Mesenchymal stem cell (in vitro differentiated cells and primary cell): ENCODE results near the gene GALNT18.

ENCODE experiments used
- DNase-seq: peaks from one replicate; pipeline ENCODE4 v3.0.0-alpha.2; 2013
- H2AFZ ChIP-seq: one replicate; pipeline ENCODE4 v1.6.1; 2013; ENCODE audit warnings: low read depth, mild to moderate bottlenecking, control low read depth, inconsistent platforms, low read length, moderate library complexity
- H2AK5ac ChIP-seq: 2 replicates; pipeline ENCODE4 v1.6.1; 2013; ENCODE audit warnings: low read length, moderate library complexity, mild to moderate bottlenecking, inconsistent platforms; ENCODE audit not compliant: severe bottlenecking
- H2BK120ac ChIP-seq: one replicate; pipeline ENCODE4 v1.6.1; 2013; ENCODE audit warnings: low read depth, mild to moderate bottlenecking, inconsistent platforms, low read length, moderate library complexity
- H2BK12ac ChIP-seq, 2 experiments: one replicate each; pipeline ENCODE4 v1.6.1; 2013; ENCODE audit warnings: inconsistent platforms in 2 of 2, low read length in 2 of 2, mild to moderate bottlenecking in 2 of 2, moderate library complexity in 2 of 2, control low read depth in 1 of 2
- H2BK15ac ChIP-seq: one replicate; pipeline ENCODE4 v1.6.1; 2013; ENCODE audit warnings: mild to moderate bottlenecking, low read depth, inconsistent platforms; ENCODE audit not compliant: poor library complexity, severe bottlenecking
- H2BK5ac ChIP-seq: 2 replicates; pipeline ENCODE4 v1.6.1; 2013; ENCODE audit warnings: low read depth, mild to moderate bottlenecking, low read length, control low read depth, inconsistent platforms; ENCODE audit not compliant: poor library complexity, severe bottlenecking
- H3K14ac ChIP-seq, 2 experiments: one replicate each; pipeline ENCODE4 v1.6.1; 2013; ENCODE audit warnings: inconsistent platforms in 2 of 2, low read length in 2 of 2, control low read depth in 1 of 2, mild to moderate bottlenecking in 1 of 2, moderate library complexity in 1 of 2
- H3K18ac ChIP-seq, 2 experiments: one replicate each; pipeline ENCODE4 v1.6.1; 2013; ENCODE audit warnings: inconsistent platforms in 2 of 2, low read length in 2 of 2, control low read depth in 1 of 2, low read depth in 1 of 2, mild to moderate bottlenecking in 1 of 2
- H3K23ac ChIP-seq, 2 experiments: one replicate each; pipeline ENCODE4 v1.6.1; 2013; ENCODE audit warnings: inconsistent platforms in 2 of 2, low read length in 2 of 2, mild to moderate bottlenecking in 2 of 2, moderate library complexity in 2 of 2, control low read depth in 1 of 2
- H3K27ac ChIP-seq: 2 replicates; pipeline ENCODE4 v1.5.1; 2013; ENCODE audit warnings: mild to moderate bottlenecking, moderate library complexity, low read length, control low read depth, inconsistent platforms; ENCODE audit not compliant: poor library complexity, severe bottlenecking
- H3K27me3 ChIP-seq, 2 experiments: 2 replicates each; pipeline versions ENCODE4 v1.6.1 to v1.7.0; 2013; ENCODE audit warnings: low read length in 2 of 2, mild to moderate bottlenecking in 2 of 2, moderate library complexity in 2 of 2, control low read depth in 1 of 2, inconsistent platforms in 1 of 2; ENCODE audit not compliant: control insufficient read depth in 1 of 2, insufficient read depth in 1 of 2
- H3K36me3 ChIP-seq, 2 experiments: 2 replicates each; pipeline versions ENCODE4 v1.6.1 to v1.7.0; 2013; ENCODE audit warnings: low read length in 2 of 2, control low read depth in 1 of 2, inconsistent platforms in 1 of 2, low read depth in 1 of 2, mild to moderate bottlenecking in 1 of 2; ENCODE audit not compliant: insufficient read depth in 2 of 2, control insufficient read depth in 1 of 2
- H3K4ac ChIP-seq, 2 experiments: one replicate each; pipeline ENCODE4 v1.6.1; 2013; ENCODE audit warnings: inconsistent platforms in 2 of 2, low read length in 2 of 2, mild to moderate bottlenecking in 2 of 2, moderate library complexity in 2 of 2, control low read depth in 1 of 2, low read depth in 1 of 2
- H3K4me1 ChIP-seq: 2 replicates; pipeline ENCODE4 v1.6.1; 2013; ENCODE audit warnings: low read depth, low read length, control low read depth; ENCODE audit not compliant: control insufficient read depth, insufficient read depth
- H3K4me2 ChIP-seq: 2 replicates; pipeline ENCODE4 v1.6.1; 2013; ENCODE audit warnings: low read length, mild to moderate bottlenecking, inconsistent platforms; ENCODE audit not compliant: poor library complexity, severe bottlenecking
- H3K4me3 ChIP-seq, 2 experiments: 2 replicates each; pipeline versions ENCODE4 v1.5.1 to v1.7.0; 2013; ENCODE audit warnings: low read length in 2 of 2, mild to moderate bottlenecking in 2 of 2, control low read depth in 1 of 2, low read depth in 1 of 2; ENCODE audit not compliant: insufficient read depth in 1 of 2
- H3K79me1 ChIP-seq: replicated peaks from 2 replicates; pipeline ENCODE4 v1.6.1; 2013; ENCODE audit warnings: mild to moderate bottlenecking, control low read depth, low read length, inconsistent platforms; ENCODE audit not compliant: poor library complexity, severe bottlenecking
- H3K9ac ChIP-seq: 2 replicates; pipeline ENCODE4 v1.7.0; 2013; ENCODE audit warnings: mild to moderate bottlenecking, low read length, moderate library complexity
- H3K9me3 ChIP-seq: 2 replicates; pipeline ENCODE4 v1.7.0; 2013; ENCODE audit warnings: mild to moderate bottlenecking, low read length; ENCODE audit not compliant: control insufficient read depth
- H4K8ac ChIP-seq: one replicate; pipeline ENCODE4 v1.6.1; 2013; ENCODE audit warnings: inconsistent platforms, mild to moderate bottlenecking, low read length, moderate library complexity
- H4K91ac ChIP-seq: one replicate; pipeline ENCODE4 v1.6.1; 2013; ENCODE audit warnings: mild to moderate bottlenecking, low read length, inconsistent platforms
- WGBS: methylation state at CpG from one replicate; pipeline ENCODE4 v1.1.7; 2013; ENCODE audit warnings: mixed read lengths; 5-methylcytosine and 5-hydroxymethylcytosine counted together

Gene GALNT18

GRCh38 chr11:11636671-11637070 is 14.9 kb upstream of the GALNT18 start:
- Histone ChIP-seq H3K36me3 (no peaks in the 10 kb centered on the region), H2BK5ac (no peak overlapping the region), H2BK15ac (no peak overlapping the region), H3K4ac (no peak overlapping the region), H3K14ac (no peak overlapping the region), H3K23ac (no peak overlapping the region), H2AFZ (no peak overlapping the region), H3K18ac (no peak overlapping the region), H3K27me3 (peaks cover 50 to 52% of the 10 kb centered on the region in 2 experiments), H3K4me2 (no peak overlapping the region), H2BK12ac (no peak overlapping the region), H3K9me3 (no peaks in the 10 kb centered on the region), H3K9ac (no peak overlapping the region), H4K91ac (no peak overlapping the region), H3K27ac (no peak overlapping the region), H2AK5ac (no peak overlapping the region), H3K4me3 (no peak overlapping the region), H2BK120ac (no peak overlapping the region), H3K4me1 (no peaks in the 10 kb centered on the region), H4K8ac (no peak overlapping the region), H3K79me1 (no peaks in the 10 kb centered on the region)
- DNase-seq: no peak
- 53% methylated on average over 3 of the region's 3 CpGs for WGBS

- no peak overlapping the region for H2BK5ac ChIP-seq
- no peak overlapping the region for H4K8ac ChIP-seq
- no peak overlapping the region for H2BK12ac ChIP-seq
- H2BK120ac ChIP-seq: no peak overlapping the region
- H3K27ac ChIP-seq: no peak overlapping the region
- H3K18ac ChIP-seq: no peak overlapping the region
- no peaks in the 10 kb centered on the region for H3K4me1 ChIP-seq
- H3K36me3 ChIP-seq: no peaks in the 10 kb centered on the region
- H3K9ac ChIP-seq: no peak overlapping the region
- H2AK5ac ChIP-seq: no peak overlapping the region
- H3K14ac ChIP-seq: no peak overlapping the region
- DNase-seq: peak; percentile 8
- H2AFZ ChIP-seq: no peak overlapping the region
- no peak overlapping the region for H3K4me2 ChIP-seq
- H3K4ac ChIP-seq: no peak overlapping the region
- no peaks in the 10 kb centered on the region for H3K9me3 ChIP-seq
- no peak overlapping the region for H2BK15ac ChIP-seq
- H3K23ac ChIP-seq: no peak overlapping the region
- no peaks in the 10 kb centered on the region for H3K79me1 ChIP-seq
- H4K91ac ChIP-seq: no peak overlapping the region
- H3K27me3 ChIP-seq: peaks cover 44 to 48% of the 10 kb centered on the region in 2 experiments
- WGBS: 79% methylated on average over 5 of the region's 5 CpGs
- H3K4me3 ChIP-seq: no peak overlapping the region
Observed at GRCh38 chr11:11635443-11635842, 13.6 kb upstream of the GALNT18 start.

GRCh38 chr11:11629368-11629767 is 7.6 kb upstream of the GALNT18 start:
- DNase-seq: no peak
- Histone ChIP-seq H3K4me1 (no peaks in the 10 kb centered on the region), H3K27ac (no peak overlapping the region), H2BK15ac (no peak overlapping the region), H2BK12ac (no peak overlapping the region), H3K4me3 (no peak overlapping the region), H3K4ac (no peak overlapping the region), H2BK5ac (no peak overlapping the region), H3K23ac (no peak overlapping the region), H3K9me3 (no peaks in the 10 kb centered on the region), H2BK120ac (no peak overlapping the region), H3K4me2 (no peak overlapping the region), H3K27me3 (peaks cover 29 to 57% of the 10 kb centered on the region in 2 experiments), H3K36me3 (no peaks in the 10 kb centered on the region), H3K18ac (no peak overlapping the region), H4K91ac (no peak overlapping the region), H2AFZ (no peak overlapping the region), H3K9ac (no peak overlapping the region), H2AK5ac (no peak overlapping the region), H4K8ac (no peak overlapping the region), H3K79me1 (no peaks in the 10 kb centered on the region), H3K14ac (no peak overlapping the region)
- 92% methylated on average over 8 of the region's 8 CpGs for WGBS

GRCh38 chr11:11628651-11629050 is 6.8 kb upstream of the GALNT18 start:
- Histone ChIP-seq H3K18ac (no peak overlapping the region), H3K27me3 (peaks cover 35 to 59% of the 10 kb centered on the region in 2 experiments), H2AFZ (no peak overlapping the region), H2AK5ac (no peak overlapping the region), H3K9ac (no peak overlapping the region), H3K4me1 (no peaks in the 10 kb centered on the region), H3K14ac (no peak overlapping the region), H3K79me1 (no peaks in the 10 kb centered on the region), H3K9me3 (no peaks in the 10 kb centered on the region), H3K23ac (no peak overlapping the region), H3K4me2 (no peak overlapping the region), H2BK12ac (no peak overlapping the region), H3K36me3 (no peaks in the 10 kb centered on the region), H4K8ac (no peak overlapping the region), H2BK15ac (no peak overlapping the region), H3K4me3 (no peak overlapping the region), H2BK5ac (no peak overlapping the region), H3K27ac (no peak overlapping the region), H3K4ac (no peak overlapping the region), H4K91ac (no peak overlapping the region), H2BK120ac (no peak overlapping the region)
- no peak for DNase-seq
- WGBS: 8% methylated on average over 1 of the region's 4 CpGs
